CD4-positive, CD25-positive, alpha-beta regulatory T cell (primary cell): Measurements from ENCODE around the gene CIT. TPM values are rescaled to one million over a fixed set of nuclear protein-coding genes. Genes with fewer than 3 reads are reported as not detected.
"Not testable (repeated sequence)": the region's sequence is repeated elsewhere in the genome, so short reads cannot be mapped to it uniquely, and the experiment has no call there.

Source experiments
- ATAC-seq, 2 donors: fragments of 150-1000 bp; cut with Tn5 transposase; one replicate each; pipeline ENCODE4 v1.10.0; 2021; ENCODE audit warnings: low read depth in 2 of 2, moderate number of reproducible peaks in 2 of 2, moderate library complexity in 1 of 2
- DNase-seq, 3 donors: peaks; one replicate each; pipeline versions ENCODE4 v3.0.0 to v3.0.0-alpha.2; 2012 to 2022; ENCODE audit warnings: mixed read lengths in 1 of 3
- H3K27ac ChIP-seq: one replicate; pipeline ENCODE4 v1.7.0; 2013; ENCODE audit warnings: mild to moderate bottlenecking, low read length; ENCODE audit not compliant: insufficient read depth, poor library complexity, severe bottlenecking
- H3K27me3 ChIP-seq: one replicate; pipeline ENCODE4 v1.7.0; 2013; ENCODE audit warnings: low read length; ENCODE audit not compliant: control insufficient read depth, insufficient read depth
- H3K36me3 ChIP-seq: one replicate; pipeline ENCODE4 v1.7.0; 2013; ENCODE audit warnings: mild to moderate bottlenecking, low read length, moderate library complexity; ENCODE audit not compliant: control insufficient read depth, insufficient read depth
- H3K4me1 ChIP-seq: 2 replicates; pipeline ENCODE4 v1.7.0; 2013; ENCODE audit warnings: mild to moderate bottlenecking, low read length; ENCODE audit not compliant: insufficient read depth, control insufficient read depth, poor library complexity, severe bottlenecking
- H3K4me3 ChIP-seq: one replicate; pipeline ENCODE4 v1.7.0; 2013; ENCODE audit warnings: low read depth, mild to moderate bottlenecking, low read length, moderate library complexity
- H3K9me3 ChIP-seq, 2 experiments: 1 replicate in 1 of 2; 2 replicates in 1 of 2; pipeline ENCODE4 v1.7.0; 2013; ENCODE audit warnings: low read length in 2 of 2, mild to moderate bottlenecking in 1 of 2, moderate library complexity in 1 of 2; ENCODE audit not compliant: control insufficient read depth in 2 of 2
- H3K27ac Mint-ChIP-seq, 3 donors: one replicate each; pipeline ENCODE4 v1.8.0; 2020 to 2022; ENCODE audit warnings: mild to moderate bottlenecking in 3 of 3, mixed read lengths in 3 of 3, moderate library complexity in 2 of 3
- H3K27me3 Mint-ChIP-seq: one replicate; pipeline ENCODE4 v1.8.0; 2022; ENCODE audit warnings: mild to moderate bottlenecking, mixed read lengths
- H3K36me3 Mint-ChIP-seq: one replicate; pipeline ENCODE4 v1.8.0; 2020; ENCODE audit warnings: mixed read lengths
- H3K4me1 Mint-ChIP-seq, 4 donors: one replicate each; pipeline ENCODE4 v1.8.0; 2020 to 2022; ENCODE audit warnings: mixed read lengths in 4 of 4, mild to moderate bottlenecking in 1 of 4
- H3K4me3 Mint-ChIP-seq, 4 donors: one replicate each; pipeline ENCODE4 v1.8.0; 2020 to 2022; ENCODE audit warnings: mild to moderate bottlenecking in 4 of 4, mixed read lengths in 4 of 4, moderate library complexity in 3 of 4
- H3K9me3 Mint-ChIP-seq, 7 donors: one replicate each; pipeline ENCODE4 v1.8.0; 2020 to 2022; ENCODE audit warnings: mixed read lengths in 7 of 7, mild to moderate bottlenecking in 3 of 7, moderate library complexity in 2 of 7
- polyA plus RNA-seq, 4 donors: library from polyadenylated mRNA; unstranded; fragments of 300-500 nt; fragmentation: Illumina TruSeq; gene quantifications; one replicate each; pipeline ENCODE4 v1.2.3, GENCODE V29; 2021
- total RNA-seq: library from RNA; stranded (reverse); gene quantifications from one replicate; pipeline ENCODE4 v1.2.3, GENCODE V29; 2022

The CIT gene
- total and polyA plus RNA-seq, 5 donors from 2014 or later, result 0.32 to 6.3 (median 1.0) TPM

GRCh38 chr12:119714614-119715267 is 162.4 kb downstream of the CIT start:
- Histone ChIP-seq H3K36me3 (peaks cover 5% of the 10 kb centered on the region), H3K4me3 (no peak overlapping the region), H3K27me3 (no peaks in the 10 kb centered on the region), H3K27ac (no peak overlapping the region), H3K9me3 (no peaks in the 10 kb centered on the region), H3K4me1 (no peaks in the 10 kb centered on the region)
- peak overlapping the region in 1 of 4 donors; percentile 44 for H3K4me3 Mint-ChIP-seq
- H3K27ac Mint-ChIP-seq, result no peak overlapping the region
- H3K27me3 Mint-ChIP-seq, result no peaks in the 10 kb centered on the region
- peaks cover 0 to 2% (median 0%) of the 10 kb centered on the region in 4 donors for H3K4me1 Mint-ChIP-seq
- ATAC-seq (no peak), DNase-seq (no peak)
- peaks cover 27% of the 10 kb centered on the region for H3K36me3 Mint-ChIP-seq
- H3K9me3 Mint-ChIP-seq, result no peaks in the 10 kb centered on the region

- no peak overlapping the region for H3K27ac ChIP-seq
- no peak for DNase-seq
- H3K36me3 ChIP-seq, result peaks cover 5% of the 10 kb centered on the region
- peaks cover 35% of the 10 kb centered on the region for H3K36me3 Mint-ChIP-seq
- no peak overlapping the region for H3K4me3 ChIP-seq
- no peaks in the 10 kb centered on the region for H3K9me3 Mint-ChIP-seq
- H3K4me1 Mint-ChIP-seq, result peaks cover 0 to 2% (median 0%) of the 10 kb centered on the region in 4 donors
- H3K27ac Mint-ChIP-seq, result no peak overlapping the region
- no peak overlapping the region for H3K4me3 Mint-ChIP-seq
- H3K4me1 ChIP-seq, result no peaks in the 10 kb centered on the region
- ATAC-seq, result no peak
- no peaks in the 10 kb centered on the region for H3K9me3 ChIP-seq
- H3K27me3 Mint-ChIP-seq, result no peaks in the 10 kb centered on the region
- no peaks in the 10 kb centered on the region for H3K27me3 ChIP-seq
Measured at GRCh38 chr12:119713551-119714031, 163.5 kb downstream of the CIT start.

DNA sequence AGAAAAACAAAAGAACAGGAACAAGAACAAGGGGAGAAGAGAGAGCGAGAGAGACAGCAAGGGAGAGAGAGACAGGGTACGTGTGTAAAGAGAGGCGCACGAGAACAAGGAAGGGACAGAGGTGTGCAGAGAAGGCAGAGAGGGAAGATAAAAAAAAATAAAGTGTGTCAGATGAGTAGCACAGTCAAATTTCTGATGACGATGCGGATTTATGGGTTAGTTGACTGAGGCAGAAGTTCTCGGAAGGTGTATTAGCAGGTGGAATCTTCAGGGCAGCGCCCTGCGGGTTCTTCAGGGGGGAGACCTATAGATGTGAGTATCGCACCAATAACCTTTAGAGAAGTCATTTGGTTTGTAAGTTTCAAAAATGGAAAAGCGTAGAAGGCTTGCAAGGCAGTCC is 164.4 kb downstream of the CIT start:
- ATAC-seq (no peak), DNase-seq (no peak)
- H3K9me3 Mint-ChIP-seq, result no peaks in the 10 kb centered on the region
- H3K36me3 ChIP-seq, result peaks cover 5% of the 10 kb centered on the region
- H3K4me3 ChIP-seq, result no peak overlapping the region
- no peaks in the 10 kb centered on the region for H3K4me1 ChIP-seq
- H3K27ac ChIP-seq, result no peak overlapping the region
- H3K4me1 Mint-ChIP-seq, result peaks cover 0 to 2% (median 0%) of the 10 kb centered on the region in 4 donors
- no peaks in the 10 kb centered on the region for H3K27me3 Mint-ChIP-seq
- no peaks in the 10 kb centered on the region for H3K9me3 ChIP-seq
- H3K36me3 Mint-ChIP-seq, result peaks cover 38% of the 10 kb centered on the region
- H3K4me3 Mint-ChIP-seq, result no peak overlapping the region
- H3K27ac Mint-ChIP-seq, result no peak overlapping the region
- H3K27me3 ChIP-seq, result no peaks in the 10 kb centered on the region

DNA sequence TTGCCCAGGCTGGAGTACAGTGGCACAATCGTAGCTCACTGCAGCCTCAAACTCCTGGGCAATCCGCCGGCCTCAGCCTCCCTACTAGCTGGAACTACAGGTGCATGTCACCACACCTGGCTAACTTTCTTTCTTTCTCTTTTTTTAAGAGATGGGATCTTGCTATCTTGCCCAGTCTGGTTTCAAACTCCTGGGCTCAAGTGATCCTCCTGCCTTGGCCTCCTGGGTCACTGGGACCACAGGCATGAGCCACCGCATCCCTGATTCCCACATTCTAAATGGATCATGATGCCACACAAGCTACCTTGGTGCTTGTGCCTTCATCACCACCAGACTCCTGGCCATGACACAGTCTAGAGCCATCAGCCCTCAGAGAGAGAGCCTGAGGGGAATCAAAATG is 165.4 kb downstream of the CIT start:
- no peak overlapping the region for H3K4me3 Mint-ChIP-seq

DNA sequence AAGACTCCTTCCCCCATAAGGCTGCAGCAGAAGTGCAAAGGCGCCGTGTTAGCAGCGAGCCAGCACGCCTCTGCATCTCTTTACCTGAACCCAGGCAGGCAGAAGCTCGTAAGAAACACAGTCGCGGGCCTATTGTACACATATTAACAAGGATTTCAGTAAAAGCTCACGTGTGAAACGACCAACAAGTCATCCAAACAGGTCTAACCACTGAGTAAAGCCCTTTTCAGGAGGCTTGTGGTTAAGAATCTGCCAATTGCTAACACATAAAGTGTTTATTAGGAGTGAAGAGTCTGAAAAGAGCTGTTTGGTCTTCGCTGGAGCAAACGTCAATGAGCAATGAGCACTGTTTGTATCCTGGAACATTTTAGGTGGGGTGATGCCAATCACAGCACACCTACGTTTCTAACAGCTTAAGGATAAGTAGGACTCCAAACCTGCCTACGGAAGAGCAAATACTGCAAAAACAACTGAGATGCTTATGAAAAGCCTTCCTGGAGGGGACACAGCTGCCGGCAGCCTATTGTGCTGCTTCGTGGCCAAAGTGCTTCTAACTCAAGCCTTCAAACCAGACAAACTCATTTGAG is 166.1 kb downstream of the CIT start:
- Histone ChIP-seq H3K9me3 (no peaks in the 10 kb centered on the region), H3K4me1 (no peaks in the 10 kb centered on the region), H3K27ac (no peak overlapping the region), H3K36me3 (peaks cover 5% of the 10 kb centered on the region), H3K27me3 (no peaks in the 10 kb centered on the region), H3K4me3 (no peak overlapping the region)
- Mint-ChIP-seq H3K4me1 (peaks cover 0 to 2% (median 0%) of the 10 kb centered on the region in 4 donors), H3K9me3 (no peaks in the 10 kb centered on the region), H3K36me3 (peaks cover 39% of the 10 kb centered on the region), H3K27me3 (no peaks in the 10 kb centered on the region), H3K4me3 (no peak overlapping the region), H3K27ac (no peak overlapping the region)
- ATAC-seq (no peak), DNase-seq (no peak)

More for the DNA sequence above, 165.4 kb downstream of the CIT start:
- H3K36me3 ChIP-seq, result peaks cover 5% of the 10 kb centered on the region
- no peaks in the 10 kb centered on the region for H3K27me3 ChIP-seq
- no peak overlapping the region for H3K4me3 ChIP-seq
- H3K27ac ChIP-seq, result no peak overlapping the region
- H3K9me3 ChIP-seq, result no peaks in the 10 kb centered on the region
- Mint-ChIP-seq H3K9me3 (no peaks in the 10 kb centered on the region), H3K27me3 (no peaks in the 10 kb centered on the region), H3K27ac (no peak overlapping the region), H3K36me3 (peaks cover 39% of the 10 kb centered on the region), H3K4me1 (peaks cover 0 to 2% (median 0%) of the 10 kb centered on the region in 4 donors)
- DNase-seq (no peak), ATAC-seq (no peak)
- H3K4me1 ChIP-seq, result no peaks in the 10 kb centered on the region

GRCh38 chr12:119710374-119710964 is 166.7 kb downstream of the CIT start:
- H3K4me3 ChIP-seq, result no peak overlapping the region
- no peaks in the 10 kb centered on the region for H3K4me1 ChIP-seq
- DNase-seq (no peak), ATAC-seq (no peak)
- H3K27ac ChIP-seq, result no peak overlapping the region
- no peaks in the 10 kb centered on the region for H3K27me3 ChIP-seq
- H3K9me3 Mint-ChIP-seq, result no peaks in the 10 kb centered on the region
- peaks cover 5% of the 10 kb centered on the region for H3K36me3 ChIP-seq
- no peak overlapping the region for H3K27ac Mint-ChIP-seq
- H3K36me3 Mint-ChIP-seq, result peaks cover 39% of the 10 kb centered on the region
- peaks cover 0 to 2% (median 0%) of the 10 kb centered on the region in 4 donors for H3K4me1 Mint-ChIP-seq
- no peak overlapping the region for H3K4me3 Mint-ChIP-seq
- no peaks in the 10 kb centered on the region for H3K9me3 ChIP-seq
- no peaks in the 10 kb centered on the region for H3K27me3 Mint-ChIP-seq

GRCh38 chr12:119706427-119706826 is 170.7 kb downstream of the CIT start:
- DNase-seq, H3K27me3 ChIP-seq, H3K27ac ChIP-seq, H3K4me3 ChIP-seq, H3K4me1 Mint-ChIP-seq, H3K9me3 Mint-ChIP-seq, H3K27ac Mint-ChIP-seq, H3K9me3 ChIP-seq, H3K27me3 Mint-ChIP-seq, ATAC-seq, H3K4me3 Mint-ChIP-seq, H3K4me1 ChIP-seq, H3K36me3 ChIP-seq: not testable (repeated sequence)
- H3K36me3 Mint-ChIP-seq, result peaks cover 21% of the 10 kb centered on the region
